ENCODE measurements around the gene HK3.

DNA sequence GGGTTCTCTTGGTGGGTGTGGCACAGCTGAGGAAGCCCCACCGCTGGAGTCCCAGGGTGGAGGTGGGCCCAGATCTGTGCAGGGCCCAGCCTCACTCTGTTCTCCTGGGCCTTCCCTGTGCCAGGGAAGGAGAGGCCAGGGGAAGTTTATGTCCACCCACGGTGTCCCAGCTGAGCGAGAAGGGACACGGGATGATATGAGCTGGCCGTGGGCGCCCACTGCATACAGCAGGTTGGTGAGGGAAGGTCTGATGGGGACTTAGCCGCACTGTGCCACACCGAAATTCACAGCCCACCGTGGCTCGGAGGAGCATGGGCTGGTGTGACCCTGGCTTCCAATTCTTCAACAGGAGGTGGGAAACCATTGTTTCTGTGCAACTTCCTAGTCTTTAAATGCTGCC lies 54.9 kb downstream of the HK3 start:
- TF ChIP-seq CTCF (IDR thresholded peaks at IDR 0.05; ENCODE audit: low read length) (no peak), EZH2 (optimal IDR thresholded peaks at IDR 0.05; ENCODE audit: low read depth, low read length) (no peak)

Measured in MM.1S (cell line).